Measurements from ENCODE around the gene AHCYL2. TPM values are rescaled to one million over a fixed set of nuclear protein-coding genes. Genes with fewer than 3 reads are reported as not detected.

Gene AHCYL2
- total and polyA plus RNA-seq, 2 donors (not counting 3 experiments of a cell fraction or from before 2014, with no cell fraction given), result 10.8 to 13.5 TPM

DNA sequence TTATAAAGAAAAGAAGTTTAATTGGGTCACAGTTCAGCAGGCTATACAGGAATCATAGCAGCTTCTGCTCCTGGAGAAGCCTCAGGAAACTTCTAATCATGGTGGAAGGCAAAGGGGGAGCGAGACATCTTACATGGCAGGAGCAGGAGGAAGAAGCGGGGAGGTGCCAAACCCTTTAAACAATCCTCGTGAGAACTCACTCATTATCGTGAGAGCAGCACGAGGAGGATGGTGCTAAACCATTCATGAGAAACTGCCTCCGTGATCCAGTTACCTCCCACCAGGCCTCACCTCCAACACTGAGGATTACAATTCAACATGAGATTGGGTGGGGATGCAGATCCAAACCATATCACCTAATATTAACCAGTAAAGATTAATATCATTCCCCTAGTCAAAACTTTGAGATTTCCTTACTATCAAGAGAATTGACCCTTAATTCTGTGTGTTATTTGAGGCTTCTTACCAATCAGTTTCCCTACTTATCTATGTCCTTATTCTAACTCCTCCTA lies 38.0 kb upstream of the AHCYL2 start:
- H3K79me2 ChIP-seq (ENCODE audit: control insufficient read depth, insufficient read depth, low read length), result no peaks in the 10 kb centered on the region
- TF ChIP-seq FOS (IDR thresholded peaks at IDR 0.05; ENCODE audit: borderline replicate concordance, insufficient read depth, low read length) (no peak), EZH2 (IDR thresholded peaks at IDR 0.05; ENCODE audit: borderline replicate concordance, low read depth, low read length, severe bottlenecking) (no peak), GATA2 (IDR thresholded peaks at IDR 0.05; ENCODE audit: insufficient read depth, insufficient read length, low read depth, low read length) (no peak), MYC (IDR thresholded peaks at IDR 0.05; ENCODE audit: low read depth, low read length) (no peak), JUN (IDR thresholded peaks at IDR 0.05; ENCODE audit: borderline replicate concordance, insufficient read depth, insufficient read length, low read depth) (no peak), POLR2A (IDR thresholded peaks at IDR 0.05; ENCODE audit: low read depth, low read length) (no peak), POLR2AphosphoS5 (IDR thresholded peaks at IDR 0.05; ENCODE audit: insufficient read depth, low read depth, low read length) (no peak)
- TF ChIP-seq, protein P1, sequence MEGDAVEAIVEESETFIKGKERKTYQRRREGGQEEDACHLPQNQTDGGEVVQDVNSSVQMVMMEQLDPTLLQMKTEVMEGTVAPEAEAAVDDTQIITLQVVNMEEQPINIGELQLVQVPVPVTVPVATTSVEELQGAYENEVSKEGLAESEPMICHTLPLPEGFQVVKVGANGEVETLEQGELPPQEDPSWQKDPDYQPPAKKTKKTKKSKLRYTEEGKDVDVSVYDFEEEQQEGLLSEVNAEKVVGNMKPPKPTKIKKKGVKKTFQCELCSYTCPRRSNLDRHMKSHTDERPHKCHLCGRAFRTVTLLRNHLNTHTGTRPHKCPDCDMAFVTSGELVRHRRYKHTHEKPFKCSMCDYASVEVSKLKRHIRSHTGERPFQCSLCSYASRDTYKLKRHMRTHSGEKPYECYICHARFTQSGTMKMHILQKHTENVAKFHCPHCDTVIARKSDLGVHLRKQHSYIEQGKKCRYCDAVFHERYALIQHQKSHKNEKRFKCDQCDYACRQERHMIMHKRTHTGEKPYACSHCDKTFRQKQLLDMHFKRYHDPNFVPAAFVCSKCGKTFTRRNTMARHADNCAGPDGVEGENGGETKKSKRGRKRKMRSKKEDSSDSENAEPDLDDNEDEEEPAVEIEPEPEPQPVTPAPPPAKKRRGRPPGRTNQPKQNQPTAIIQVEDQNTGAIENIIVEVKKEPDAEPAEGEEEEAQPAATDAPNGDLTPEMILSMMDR (IDR thresholded peaks at IDR 0.05; ENCODE audit: extremely low read depth in 1 of 2, insufficient read depth in 1 of 2, low read depth in 1 of 2, low read length in 2 of 2), result no peak
- TF ChIP-seq, protein P2, sequence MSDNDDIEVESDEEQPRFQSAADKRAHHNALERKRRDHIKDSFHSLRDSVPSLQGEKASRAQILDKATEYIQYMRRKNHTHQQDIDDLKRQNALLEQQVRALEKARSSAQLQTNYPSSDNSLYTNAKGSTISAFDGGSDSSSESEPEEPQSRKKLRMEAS (IDR thresholded peaks at IDR 0.05; ENCODE audit: insufficient read depth, insufficient read length), result no peak
- POLR2A ChIA-PET, result no interaction called here
- H3K9me1 ChIP-seq (replicated peaks; ENCODE audit: control insufficient read depth, extremely low read depth, insufficient read depth, low read length), result no peaks in the 10 kb centered on the region
- H3K9me3 ChIP-seq (replicated peaks; ENCODE audit: control insufficient read depth, insufficient read depth, low read length), result no peaks in the 10 kb centered on the region
- no peak overlapping the region for H3K4me2 ChIP-seq (ENCODE audit: insufficient read depth, low read length)
- no peak overlapping the region for H3K9ac ChIP-seq (replicated peaks; ENCODE audit: extremely low read depth, insufficient read depth, low read length)
- no peaks in the 10 kb centered on the region for H4K20me1 ChIP-seq (replicated peaks; ENCODE audit: control insufficient read depth, extremely low read depth, insufficient read depth, low read length)
- no peak overlapping the region for H3K27ac ChIP-seq (ENCODE audit: insufficient read depth, low read depth, low read length)
- dilution Hi-C loops (cut with MboI; ENCODE audit: extremely low pct_ligation_motif_present, low sequenced_read_pairs), result no loop called here
- H3K36me3 ChIP-seq (ENCODE audit: control insufficient read depth in 2 of 2, extremely low read depth in 1 of 2, insufficient read depth in 2 of 2, low read length in 2 of 2), result no peaks in the 10 kb centered on the region
- H3K4me1 ChIP-seq (ENCODE audit: control insufficient read depth, extremely low read depth, insufficient read depth, low read length), result peaks cover 4% of the 10 kb centered on the region
- CTCF ChIA-PET, result interaction anchor here (2.2 kb wide), 1 partner anchor 23 kb away, joined by 8 read pairs; no protein-coding TSS in a partner anchor
- H2AFZ ChIP-seq (ENCODE audit: low read depth, low read length), result no peak overlapping the region
- FAIRE-seq, result no peak
- intact Hi-C loops (cut with micrococcal nuclease), result no loop called here
- DNase-seq (ENCODE audit: low read depth, low spot score), result no peak
- H3K4me3 ChIP-seq (replicated peaks in 1 of 3; ENCODE audit: insufficient read depth in 1 of 3, low read depth in 1 of 3, low read length in 3 of 3), result no peak overlapping the region
- peaks cover 5 to 11% of the 10 kb centered on the region in 2 experiments for H3K27me3 ChIP-seq (ENCODE audit: control insufficient read depth in 2 of 2, insufficient read depth in 2 of 2, low read length in 2 of 2)
- BruUV-seq (replicated peaks), result no TSS peak
